ENCODE results near the gene NRXN3. TPM values are rescaled to one million over a fixed set of nuclear protein-coding genes. Genes with fewer than 3 reads are reported as not detected.

NRXN3 gene
- total RNA-seq, 1 experiment from 2014 or later: 0.11 TPM

GRCh38 chr14:78798757-78799156 lies 628.6 kb downstream of the NRXN3 start:
- no peak for DNase-seq (ENCODE audit: low read depth)

GRCh38 chr14:78805570-78805969 lies 635.4 kb downstream of the NRXN3 start:
- DNase-seq (ENCODE audit: low read depth): no peak

DNA sequence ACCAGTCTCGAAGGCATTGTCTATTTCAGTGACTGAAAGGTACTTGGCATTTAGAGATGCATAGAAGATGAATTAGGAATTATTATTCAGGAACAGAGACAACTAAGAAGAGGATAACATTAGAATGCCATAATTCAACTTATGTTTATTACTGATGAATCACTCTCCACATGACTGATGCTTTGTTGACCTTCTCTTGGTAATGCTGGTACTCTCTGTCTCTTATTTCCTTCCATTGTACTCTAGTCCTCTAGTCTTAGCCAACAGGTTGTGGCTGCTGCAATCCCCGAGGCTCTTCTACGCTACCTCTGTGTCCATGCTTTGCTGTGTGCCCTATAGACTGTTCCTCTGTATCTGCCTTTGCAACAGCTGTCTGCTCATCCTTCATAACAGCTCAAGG lies 652.9 kb downstream of the NRXN3 start:
- DNase-seq (ENCODE audit: low read depth): no peak

- no peak for DNase-seq (ENCODE audit: low read depth)
Measured at GRCh38 chr14:78823516-78823915, 653.3 kb downstream of the NRXN3 start.

GRCh38 chr14:78829274-78829673 lies 659.1 kb downstream of the NRXN3 start:
- no peak for DNase-seq (ENCODE audit: low read depth)

DNA sequence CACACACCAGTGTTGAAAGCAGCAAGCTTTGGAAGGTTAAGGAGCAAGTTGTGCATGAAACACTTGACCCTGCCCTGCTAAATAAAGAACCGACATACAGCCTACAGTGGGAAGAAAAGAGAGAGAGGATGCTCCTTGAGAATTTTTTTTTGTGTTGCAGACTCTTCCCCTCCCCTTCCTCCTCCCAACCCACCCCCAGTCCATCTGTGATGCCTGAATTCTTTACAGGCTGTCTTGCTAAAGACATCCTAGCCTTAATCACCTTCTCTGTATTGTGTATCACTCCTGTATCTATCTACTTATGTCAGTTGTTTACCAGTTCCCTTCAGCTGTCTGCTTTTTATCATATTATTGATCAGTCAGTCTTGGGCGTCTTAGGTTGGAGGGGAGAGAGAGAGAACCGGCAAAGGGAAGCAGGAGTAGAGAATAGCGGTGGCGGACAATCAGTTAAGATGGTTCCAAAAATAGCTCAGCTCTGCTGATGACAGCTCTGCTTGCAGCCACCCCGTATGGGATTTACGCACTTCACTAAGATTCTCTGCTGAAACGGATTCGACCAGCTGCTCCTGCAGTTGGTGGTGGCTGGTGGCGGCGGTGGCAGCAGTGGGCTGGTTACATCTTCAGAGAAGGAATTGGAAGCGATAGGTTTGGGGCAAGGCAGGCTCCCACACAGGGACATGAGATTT lies 664.7 kb downstream of the NRXN3 start:
- DNase-seq (ENCODE audit: low read depth): no peak

DNA sequence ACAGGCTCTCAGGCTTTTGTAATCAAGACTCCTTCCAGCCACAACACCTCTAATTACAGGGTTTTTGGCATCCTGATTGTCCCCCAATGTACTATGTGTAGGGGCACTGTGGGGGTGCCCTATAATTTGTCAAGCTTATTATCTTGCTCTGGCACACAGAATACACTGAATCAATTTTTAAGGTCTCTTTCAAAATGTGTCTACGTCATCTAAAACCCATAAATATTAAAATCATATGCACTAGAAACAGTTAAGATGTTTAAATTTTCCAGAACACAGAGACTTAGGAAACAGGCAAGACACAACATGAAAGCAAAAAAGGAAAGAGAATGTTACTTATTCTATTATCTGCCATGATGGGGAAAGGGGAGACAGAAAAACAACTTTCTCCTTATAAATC lies 665.7 kb downstream of the NRXN3 start:
- no peak for DNase-seq (ENCODE audit: low read depth)

- DNase-seq (ENCODE audit: low read depth): peak; percentile 41
Measured at GRCh38 chr14:78836777-78837176, 666.6 kb downstream of the NRXN3 start.

- DNase-seq (ENCODE audit: low read depth): no peak
Measured at GRCh38 chr14:78838959-78839358, 668.8 kb downstream of the NRXN3 start.

GRCh38 chr14:78840898-78841297 lies 670.7 kb downstream of the NRXN3 start:
- DNase-seq (ENCODE audit: low read depth): no peak

GRCh38 chr14:78847801-78848200 lies 677.6 kb downstream of the NRXN3 start:
- no peak for DNase-seq (ENCODE audit: low read depth)

DNA sequence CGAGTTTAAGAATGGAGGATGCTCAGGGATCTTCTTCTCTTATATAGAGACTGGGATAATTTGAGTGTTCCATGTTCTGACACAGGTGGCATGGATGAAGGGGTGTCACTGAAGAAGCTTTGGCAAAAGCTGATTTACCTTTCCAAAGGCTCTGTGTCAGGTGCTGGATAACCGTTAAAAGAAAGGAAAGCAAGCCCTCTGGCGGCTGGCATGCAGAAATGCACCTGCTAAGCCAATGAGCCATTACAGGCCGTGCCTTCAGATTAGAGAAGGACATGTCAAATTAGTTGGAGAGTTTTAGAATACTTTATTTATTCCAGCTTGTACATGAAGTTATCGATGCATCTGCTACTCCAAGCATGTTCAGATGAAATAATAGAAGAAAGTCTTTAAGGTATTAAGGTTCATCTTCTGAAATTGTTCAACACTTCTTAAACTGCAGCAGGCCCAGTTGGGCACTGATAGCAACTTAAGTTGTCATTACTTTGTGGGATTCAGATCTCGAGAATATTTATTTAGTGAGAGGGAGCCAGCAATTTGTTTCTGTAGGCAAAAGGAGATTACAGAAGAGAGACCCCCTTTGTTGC lies 678.2 kb downstream of the NRXN3 start:
- peak; percentile 30 for DNase-seq (ENCODE audit: low read depth)

DNA sequence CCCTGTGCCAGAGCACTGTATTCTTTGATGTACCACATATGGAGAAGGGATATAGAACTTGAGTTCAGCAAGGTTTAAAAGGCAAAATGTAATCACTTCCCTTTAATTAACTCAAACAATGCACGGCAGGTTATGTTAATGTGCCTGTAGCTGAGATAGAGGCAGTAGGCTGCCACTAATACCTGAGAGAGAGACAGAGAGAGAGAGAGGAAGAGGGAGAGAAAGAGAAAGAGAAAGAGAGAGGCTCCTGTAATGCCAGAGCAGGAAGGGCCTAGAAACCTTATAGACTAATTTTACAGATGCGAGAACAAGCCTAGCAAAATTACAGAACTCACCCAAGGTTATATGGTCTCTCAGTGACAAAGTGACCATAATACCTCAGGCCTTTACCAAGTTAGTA lies 679.8 kb downstream of the NRXN3 start:
- no peak for DNase-seq (ENCODE audit: low read depth)

DNA sequence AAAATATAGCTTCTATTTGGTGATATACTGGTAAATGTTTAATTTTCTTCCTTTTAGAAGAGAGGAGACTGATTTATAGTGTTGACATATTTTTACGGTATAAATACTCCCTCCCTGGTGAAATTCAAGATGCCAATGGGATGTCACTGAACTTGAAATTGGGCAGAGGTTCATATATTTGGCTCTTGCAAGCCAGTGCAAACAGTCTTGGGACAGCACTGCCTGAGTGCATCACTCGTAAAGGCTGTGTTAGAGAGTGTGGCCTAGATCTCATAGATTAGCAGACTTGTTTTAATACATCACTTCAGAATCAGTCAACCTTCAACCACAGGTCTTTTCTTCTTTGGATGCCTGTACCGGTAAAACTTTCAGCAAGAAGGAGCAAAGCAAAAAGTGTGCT lies 681.0 kb downstream of the NRXN3 start:
- DNase-seq (ENCODE audit: low read depth): no peak

GRCh38 chr14:78852040-78852439 lies 681.9 kb downstream of the NRXN3 start:
- no peak for DNase-seq (ENCODE audit: low read depth)

DNA sequence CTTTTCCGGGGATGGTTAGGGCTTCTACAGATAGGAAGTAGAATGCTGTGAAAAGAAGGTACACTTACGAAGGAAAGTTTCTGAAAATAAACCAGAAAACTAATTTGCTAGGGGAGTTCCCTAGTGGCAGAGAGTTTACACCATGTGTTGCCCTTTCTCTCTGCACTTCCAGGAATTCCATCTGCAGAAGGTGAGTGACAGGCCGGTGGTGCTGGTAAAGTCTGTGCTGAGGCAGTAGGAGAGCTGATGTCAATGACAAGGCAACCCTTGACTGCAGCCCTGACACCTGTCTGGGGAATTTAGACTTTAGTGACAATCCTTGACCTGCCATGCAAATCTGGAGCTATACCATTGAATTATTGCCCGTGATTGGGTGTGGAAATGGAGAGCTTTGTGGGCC lies 687.8 kb downstream of the NRXN3 start:
- no peak for DNase-seq (ENCODE audit: low read depth)

DNA sequence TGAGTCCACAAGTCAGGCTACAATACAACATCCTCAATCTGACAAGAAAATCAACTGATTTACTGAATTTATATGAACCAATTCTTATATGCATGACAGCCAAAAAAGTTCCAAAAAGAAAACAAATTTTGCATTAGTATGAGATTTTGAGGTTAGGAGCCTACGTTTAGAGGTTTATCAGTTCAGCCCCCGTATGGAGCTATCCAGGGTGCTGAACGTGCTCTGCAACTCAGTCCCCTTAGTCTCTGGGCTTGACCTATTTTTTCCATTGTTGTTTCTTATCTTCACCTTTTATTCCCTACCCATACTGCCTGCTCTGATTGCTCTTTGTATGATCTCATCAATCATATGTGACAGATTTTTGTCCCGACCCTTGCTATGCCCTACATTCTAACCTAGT lies 693.0 kb downstream of the NRXN3 start:
- peak; percentile 2 for DNase-seq (ENCODE audit: low read depth)

DNA sequence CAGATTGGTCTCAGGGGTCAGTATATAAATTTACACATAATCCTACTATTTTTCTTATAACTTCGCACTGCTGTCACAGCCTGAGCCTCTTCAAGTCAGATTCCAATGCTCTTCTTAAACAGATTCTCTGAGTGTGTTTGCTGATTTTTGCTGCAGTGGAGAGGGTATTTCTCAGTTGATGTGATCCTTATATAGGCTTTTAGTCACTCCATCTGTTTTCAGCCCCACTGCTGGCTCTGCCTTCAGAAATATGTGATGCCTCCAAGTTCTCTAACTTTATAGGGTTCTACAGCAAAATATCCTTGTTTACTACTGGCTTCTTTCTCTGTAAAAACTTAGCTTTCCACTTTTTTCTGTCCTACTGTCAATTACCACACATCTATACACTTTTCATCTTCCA lies 702.7 kb downstream of the NRXN3 start:
- DNase-seq (ENCODE audit: low read depth): no peak

- no peak for DNase-seq (ENCODE audit: low read depth)
Measured at GRCh38 chr14:78873581-78873980, 703.4 kb downstream of the NRXN3 start.

GRCh38 chr14:78875049-78875448 lies 704.9 kb downstream of the NRXN3 start:
- no peak for DNase-seq (ENCODE audit: low read depth)

- no peak for DNase-seq (ENCODE audit: low read depth)
Measured at GRCh38 chr14:78885884-78886283, 715.7 kb downstream of the NRXN3 start.

- no peak for DNase-seq (ENCODE audit: low read depth)
Measured at GRCh38 chr14:78897443-78897842, 727.3 kb downstream of the NRXN3 start.

- DNase-seq (ENCODE audit: low read depth): no peak
Measured at GRCh38 chr14:78902010-78902623, 731.9 kb downstream of the NRXN3 start.
